Stimulated activated CD8-positive, alpha-beta memory T cell treated with anti-CD3 and anti-CD28 coated beads, Interleukin-12 subunit alpha, Interleukin-12 subunit beta, amount 100 ng/mL, for 1 hour (primary cell): ENCODE data around the gene TMED6.
"Not testable (repeated sequence)": the region's sequence is repeated elsewhere in the genome, so short reads cannot be mapped to it uniquely, and the experiment has no call there.

Source experiments
- DNase-seq: peaks from one replicate; pipeline ENCODE4 v3.0.0-alpha.2; 2020; ENCODE audit warnings: low read depth

Gene TMED6

GRCh38 chr16:69301861-69302260 is 49.7 kb downstream of the TMED6 start:
- DNase-seq = no peak

GRCh38 chr16:69301187-69301586 is 50.4 kb downstream of the TMED6 start:
- no peak for DNase-seq

GRCh38 chr16:69298261-69298660 is 53.3 kb downstream of the TMED6 start:
- DNase-seq = no peak

GRCh38 chr16:69296771-69297170 is 54.8 kb downstream of the TMED6 start:
- not testable (repeated sequence) for DNase-seq

GRCh38 chr16:69294051-69294450 is 57.5 kb downstream of the TMED6 start:
- DNase-seq = no peak

- no peak for DNase-seq
Observed at GRCh38 chr16:69293401-69293800, 58.2 kb downstream of the TMED6 start.
